GM21825 (cell line): ENCODE data around the gene TCERG1L.
"Not testable (repeated sequence)": the region's sequence is repeated elsewhere in the genome, so short reads cannot be mapped to it uniquely, and the experiment has no call there.

Experiments
- ATAC-seq: cut with Tn5 transposase; IDR thresholded peaks from one replicate; pipeline ENCODE4 v1.9.1; 2021; ENCODE audit warnings: mild to moderate bottlenecking, moderate library complexity; ENCODE audit not compliant: unreplicated experiment

Gene TCERG1L

GRCh38 chr10:131311661-131312477 lies at the start of gene TCERG1L:
TSS of gene TCERG1L (minus strand) at chr10:131311721. CDS start at chr10:131311635, 86 bp downstream.
- ATAC-seq = no peak

DNA sequence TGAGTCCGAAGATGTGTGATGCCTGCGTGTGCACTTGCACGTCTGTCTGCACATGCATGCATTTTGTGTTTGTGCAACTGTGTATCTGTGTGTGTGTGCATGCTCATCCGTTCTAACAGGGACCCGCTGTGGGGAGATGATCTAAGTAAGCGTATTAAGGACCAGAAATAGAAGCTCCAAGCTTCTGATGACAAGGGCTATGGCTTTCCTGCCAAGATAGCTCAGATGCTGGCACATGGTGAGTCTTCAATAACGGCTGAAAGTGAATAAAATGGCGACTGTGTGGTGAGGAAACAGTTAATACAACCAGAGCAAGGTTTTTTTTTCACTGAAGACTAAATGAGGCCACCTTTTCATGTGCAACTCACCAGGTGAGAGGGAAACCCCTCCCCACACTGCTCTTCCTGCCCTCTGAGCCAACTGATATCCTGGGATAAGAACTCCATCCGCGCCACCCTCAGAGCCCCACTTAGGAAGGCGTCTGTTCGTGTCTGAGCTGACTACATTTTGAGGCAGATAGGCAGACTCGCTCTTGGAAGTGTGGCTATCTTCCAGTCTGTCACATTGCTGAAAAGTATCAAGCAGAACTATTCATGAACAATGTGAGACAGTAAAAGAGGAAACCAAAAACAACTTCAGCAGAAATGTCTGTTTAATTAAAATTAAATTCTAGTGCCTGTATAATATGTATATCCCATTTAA lies 47.4 kb upstream of the TCERG1L start:
- ATAC-seq = no peak

DNA sequence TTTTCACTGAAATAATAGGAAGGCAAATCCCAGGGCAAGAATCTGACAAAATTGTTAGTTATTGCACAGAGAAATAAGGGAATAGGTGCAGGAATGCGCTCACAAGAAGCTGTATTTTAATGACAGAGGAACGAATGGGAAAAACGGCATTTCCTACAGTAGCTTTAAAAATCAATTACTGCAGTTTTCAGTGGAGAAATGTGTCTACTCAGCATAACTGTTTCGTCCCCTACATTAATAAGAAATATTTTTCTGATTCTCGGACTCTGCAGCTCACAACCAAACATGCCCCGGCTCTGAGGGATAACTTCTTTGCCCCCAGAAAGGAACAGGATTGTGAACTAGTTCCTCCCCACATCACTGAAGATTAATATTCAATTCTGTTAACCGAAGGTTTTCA lies 44.9 kb upstream of the TCERG1L start:
- no peak for ATAC-seq

DNA sequence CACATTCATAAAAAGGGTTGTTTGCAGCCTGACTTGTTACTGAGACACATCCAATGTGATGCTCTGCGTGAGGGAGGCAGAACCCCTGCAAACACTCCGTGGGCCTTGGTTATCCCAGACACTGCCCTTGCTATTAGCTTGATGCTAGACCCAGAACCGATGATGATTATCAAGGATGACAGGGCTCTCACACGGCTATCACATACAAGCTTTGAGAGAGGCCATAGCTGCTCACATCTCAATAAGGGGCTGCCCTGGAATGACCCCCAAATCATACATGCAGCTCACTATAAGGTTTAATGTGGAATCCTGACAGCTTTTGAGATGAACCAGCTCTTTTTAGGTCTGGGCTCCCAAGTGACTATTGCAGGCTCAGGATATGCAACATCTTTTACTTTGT lies 44.4 kb upstream of the TCERG1L start:
- no peak for ATAC-seq

DNA sequence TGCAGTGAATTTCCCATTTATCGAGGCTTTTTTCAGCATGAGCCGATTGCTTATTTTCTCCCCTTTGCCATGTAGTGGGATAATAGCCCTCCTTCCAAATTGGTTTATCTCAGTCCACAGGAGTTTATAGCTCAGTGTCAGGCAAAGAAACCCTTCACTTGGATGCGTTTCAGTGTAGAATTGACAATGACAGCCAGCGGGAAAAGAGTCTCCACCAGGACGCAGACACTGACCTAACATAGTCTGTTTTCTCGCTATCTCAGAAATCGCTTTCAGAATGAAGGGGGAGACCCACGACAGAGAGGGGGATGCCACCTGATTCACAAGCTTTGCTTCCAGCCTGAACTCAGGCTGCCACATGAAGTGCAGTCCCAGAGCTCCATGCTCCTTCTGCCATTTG lies 43.5 kb upstream of the TCERG1L start:
- no peak for ATAC-seq

- ATAC-seq = no peak
Measured at GRCh38 chr10:131354380-131354779, 42.9 kb upstream of the TCERG1L start.

- no peak for ATAC-seq
Measured at GRCh38 chr10:131352765-131353290, 41.3 kb upstream of the TCERG1L start.

DNA sequence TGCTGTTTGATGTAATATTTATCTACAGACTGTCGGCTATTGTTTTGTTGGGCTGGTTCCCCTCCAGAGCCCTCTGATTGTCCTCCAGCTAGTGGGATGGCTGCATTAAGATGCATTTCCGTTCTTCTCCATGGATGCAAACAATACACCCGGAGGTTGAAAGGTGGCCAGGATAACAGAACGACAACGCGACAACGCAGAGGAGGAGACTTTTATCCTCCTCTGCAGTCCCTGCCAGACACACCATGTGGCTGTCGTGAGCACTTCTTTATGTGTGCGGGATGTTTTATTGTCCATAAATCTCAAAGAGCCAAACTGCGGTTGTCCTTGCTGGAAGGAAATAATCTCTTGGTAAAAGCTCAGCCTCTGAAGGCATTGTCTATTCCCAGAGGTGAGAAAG lies 39.1 kb upstream of the TCERG1L start:
- no peak for ATAC-seq

- no peak for ATAC-seq
Measured at GRCh38 chr10:131350245-131350644, 38.7 kb upstream of the TCERG1L start.

DNA sequence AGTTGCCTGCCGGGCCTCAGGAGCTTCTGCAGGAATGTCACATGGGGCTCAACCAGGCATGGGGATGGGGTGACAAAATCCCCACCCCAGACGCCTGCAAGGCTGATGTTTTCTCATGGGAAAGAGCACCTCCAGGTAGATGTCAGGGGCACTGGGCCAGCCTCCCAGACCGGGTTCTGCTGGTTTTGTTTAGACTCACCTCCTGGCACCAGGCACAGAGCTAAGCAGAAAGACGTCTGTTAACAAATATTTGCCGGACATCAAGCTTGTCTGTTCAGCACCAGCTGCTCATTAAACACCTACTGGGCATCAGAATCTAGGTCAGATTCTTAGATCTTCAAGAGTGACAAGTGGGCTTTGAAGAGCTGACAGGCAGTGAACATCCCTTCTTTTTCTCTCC lies 34.9 kb upstream of the TCERG1L start:
- ATAC-seq = no peak

DNA sequence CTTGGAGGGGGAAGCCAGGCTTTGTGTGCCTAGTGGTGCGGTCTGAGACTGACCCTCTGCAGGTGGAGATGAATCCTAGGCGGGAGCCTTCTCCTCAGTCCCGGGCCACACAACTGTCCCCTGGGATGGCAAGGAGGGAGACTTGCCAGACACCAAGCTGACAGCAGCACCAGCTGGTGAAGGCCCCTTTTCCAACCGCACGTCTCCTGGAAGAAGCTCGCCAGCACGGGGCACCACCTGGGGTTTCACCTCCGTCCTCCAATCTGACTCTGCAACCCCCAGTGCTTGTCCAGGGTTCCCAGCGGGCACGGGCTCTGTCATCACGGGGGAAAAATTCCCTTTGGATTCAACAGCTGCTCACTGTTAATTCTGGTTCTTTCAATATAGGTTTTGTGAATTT lies 34.2 kb upstream of the TCERG1L start:
- no peak for ATAC-seq

DNA sequence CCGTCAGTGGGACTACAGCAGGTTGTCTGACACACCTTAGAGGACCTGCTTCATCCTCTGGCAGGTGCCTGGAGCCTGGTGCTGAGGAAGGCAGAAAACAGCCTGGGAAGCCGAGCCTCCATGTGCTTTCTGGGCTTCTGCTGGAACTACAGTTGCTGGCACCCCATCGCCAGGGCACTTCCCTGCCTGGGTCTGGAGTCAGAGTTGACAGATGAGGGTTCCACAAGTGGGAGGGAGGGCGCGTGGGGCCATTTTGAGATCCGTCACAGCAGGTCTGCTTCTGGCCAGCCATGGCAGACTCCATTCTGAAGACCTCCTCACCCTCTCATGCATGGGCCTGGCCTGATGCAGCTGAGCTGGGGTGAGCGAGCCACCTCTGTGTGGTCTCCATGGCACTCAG lies 33.2 kb upstream of the TCERG1L start:
- ATAC-seq = no peak

GRCh38 chr10:131337741-131338140 lies 26.2 kb upstream of the TCERG1L start:
- ATAC-seq = no peak

- no peak for ATAC-seq
Measured at GRCh38 chr10:131332821-131333220, 21.3 kb upstream of the TCERG1L start.

DNA sequence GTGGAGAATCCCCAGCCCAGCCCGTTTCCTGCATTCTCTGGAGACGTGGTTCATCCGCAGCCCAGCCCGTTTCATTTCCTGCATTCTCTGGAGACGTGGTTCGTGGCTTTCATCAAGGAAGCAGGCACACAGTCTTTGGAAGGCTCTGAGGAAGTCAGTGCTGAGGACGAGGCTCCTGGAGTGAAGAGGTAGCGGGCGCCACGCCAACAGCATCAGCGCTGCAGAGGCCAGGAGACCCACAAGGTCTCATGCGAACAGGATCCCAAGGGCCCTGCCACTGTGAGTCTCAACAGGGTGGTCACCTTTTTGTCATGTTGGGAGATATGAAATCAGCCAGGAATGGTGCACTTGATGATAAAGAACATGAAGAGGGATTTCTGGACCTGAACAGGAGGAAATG lies 12.4 kb upstream of the TCERG1L start:
- ATAC-seq = no peak

GRCh38 chr10:131323025-131323424 lies 11.5 kb upstream of the TCERG1L start:
- no peak for ATAC-seq

DNA sequence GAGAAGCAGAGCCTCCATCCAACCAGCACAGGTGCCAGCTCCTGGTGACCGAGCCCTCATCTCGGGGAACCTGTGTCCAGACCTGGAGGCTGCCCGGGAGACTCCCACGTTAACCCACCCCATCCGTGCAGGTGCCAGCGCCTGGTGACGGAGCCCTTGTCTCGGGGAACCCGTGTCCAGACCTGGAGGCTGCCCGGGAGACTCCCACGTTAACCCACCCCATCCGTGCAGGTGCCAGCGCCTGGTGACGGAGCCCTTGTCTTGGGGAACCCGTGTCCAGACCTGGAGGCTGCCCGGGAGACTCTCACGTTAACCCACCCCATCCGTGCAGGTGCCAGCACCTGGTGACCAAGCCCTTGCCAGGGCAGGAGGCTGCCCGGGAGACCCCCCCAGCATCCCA lies 11.1 kb upstream of the TCERG1L start:
- not testable (repeated sequence) for ATAC-seq

- ATAC-seq = no peak
Measured at GRCh38 chr10:131320860-131321604, 9.5 kb upstream of the TCERG1L start.

GRCh38 chr10:131318814-131319213 lies 7.3 kb upstream of the TCERG1L start:
- no peak for ATAC-seq

- no peak for ATAC-seq
Measured at GRCh38 chr10:131318291-131318690, 6.8 kb upstream of the TCERG1L start.

DNA sequence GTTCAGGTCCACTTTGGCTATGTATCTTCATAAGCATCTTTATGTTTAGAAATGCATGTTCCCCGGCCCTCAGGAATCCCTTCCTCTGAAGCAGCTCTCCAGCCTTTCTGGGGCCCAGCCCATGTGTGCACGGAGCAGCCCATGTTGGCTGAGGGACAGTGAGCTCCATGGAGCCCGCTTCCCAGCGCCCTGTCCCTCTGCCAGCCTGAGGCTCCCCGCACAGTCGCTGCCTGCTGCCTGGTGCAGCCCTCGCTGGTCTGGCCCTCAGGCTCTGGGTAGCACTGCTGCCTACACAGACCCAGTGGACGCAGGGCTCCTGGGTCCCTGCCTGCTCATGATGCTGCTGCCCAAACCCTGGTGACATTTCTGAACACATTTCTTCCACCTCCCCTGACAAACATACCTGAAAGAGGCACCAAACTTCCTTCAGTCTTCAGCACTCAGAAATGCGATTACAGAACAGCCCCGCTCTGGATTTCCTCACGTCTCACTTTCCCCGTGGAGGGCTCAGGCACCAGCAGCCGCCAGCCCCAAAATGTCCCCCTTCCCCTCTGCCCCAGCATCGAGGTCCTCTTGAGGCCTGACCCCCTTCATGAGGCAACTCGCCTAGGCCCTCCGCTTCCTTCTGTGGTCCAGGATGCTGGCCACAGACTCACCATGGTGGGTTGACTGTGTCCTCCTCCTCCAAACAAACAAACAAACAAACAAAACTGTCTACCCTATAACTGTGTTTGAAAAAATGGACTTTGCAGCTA lies 5.0 kb upstream of the TCERG1L start:
- ATAC-seq = no peak
